H9 (cell line): Measurements from ENCODE around the gene MAOA. TPM values are rescaled to one million over a fixed set of nuclear protein-coding genes. Genes with fewer than 3 reads are reported as not detected.

Experiments used
- DNase-seq: peaks from one replicate; pipeline ENCODE4 v3.0.0-alpha.2; 2017
- H2AFZ ChIP-seq: one replicate; pipeline ENCODE4 v1.6.1; 2013; ENCODE audit warnings: mild to moderate bottlenecking, low read length, control low read depth, moderate library complexity
- H2AK5ac ChIP-seq: 2 replicates; pipeline ENCODE4 v1.6.1; 2013; ENCODE audit warnings: low read length, control low read depth, mixed read lengths; ENCODE audit not compliant: insufficient read length
- H2BK120ac ChIP-seq: one replicate; pipeline ENCODE4 v1.6.1; 2013; ENCODE audit warnings: low read depth, mild to moderate bottlenecking, low read length, control low read depth, inconsistent platforms; ENCODE audit not compliant: poor library complexity, severe bottlenecking
- H2BK12ac ChIP-seq: 2 replicates; pipeline ENCODE4 v1.6.1; 2013; ENCODE audit warnings: low read length, control low read depth, mixed read lengths, low read depth; ENCODE audit not compliant: insufficient read length
- H2BK15ac ChIP-seq: 2 replicates; pipeline ENCODE4 v1.6.1; 2013; ENCODE audit warnings: low read depth, low read length, control low read depth
- H2BK20ac ChIP-seq: one replicate; pipeline ENCODE4 v1.6.1; 2013; ENCODE audit warnings: low read depth, mild to moderate bottlenecking, low read length, control low read depth, inconsistent platforms; ENCODE audit not compliant: poor library complexity, severe bottlenecking
- H2BK5ac ChIP-seq: 2 replicates; pipeline ENCODE4 v1.6.1; 2013; ENCODE audit warnings: low read length, control low read depth, mixed read lengths; ENCODE audit not compliant: insufficient read length
- H3K14ac ChIP-seq: 2 replicates; pipeline ENCODE4 v1.6.1; 2013; ENCODE audit warnings: low read length, control low read depth; ENCODE audit not compliant: insufficient read depth
- H3K18ac ChIP-seq: 2 replicates; pipeline ENCODE4 v1.6.1; 2013; ENCODE audit warnings: low read depth, mild to moderate bottlenecking, mixed read lengths, low read length, control low read depth; ENCODE audit not compliant: insufficient read length
- H3K23ac ChIP-seq: 2 replicates; pipeline ENCODE4 v1.6.1; 2013; ENCODE audit warnings: low read length, control low read depth, mixed read lengths, low read depth; ENCODE audit not compliant: insufficient read length
- H3K23me2 ChIP-seq: 2 replicates; pipeline ENCODE4 v1.6.1; 2013; ENCODE audit warnings: low read depth, mild to moderate bottlenecking, mixed read lengths, low read length, control low read depth; ENCODE audit not compliant: insufficient read length, poor library complexity, severe bottlenecking
- H3K27ac ChIP-seq: 2 replicates; pipeline ENCODE4 v1.5.1; 2013; ENCODE audit warnings: low read length, control low read depth, mixed read lengths, low read depth; ENCODE audit not compliant: insufficient read length
- H3K27me3 ChIP-seq: 2 replicates; pipeline ENCODE4 v1.6.1; 2013; ENCODE audit warnings: low read length, control low read depth, inconsistent platforms; ENCODE audit not compliant: insufficient read depth
- H3K4ac ChIP-seq: 2 replicates; pipeline ENCODE4 v1.6.1; 2013; ENCODE audit warnings: low read depth, mild to moderate bottlenecking, control low read depth, inconsistent platforms, low read length, moderate library complexity
- H3K4me1 ChIP-seq: 2 replicates; pipeline ENCODE4 v1.6.1; 2013; ENCODE audit warnings: low read length, control low read depth, inconsistent platforms; ENCODE audit not compliant: insufficient read depth
- H3K4me2 ChIP-seq: 2 replicates; pipeline ENCODE4 v1.6.1; 2013; ENCODE audit warnings: low read length, control low read depth, mixed read lengths; ENCODE audit not compliant: insufficient read length, insufficient read depth
- H3K56ac ChIP-seq: 2 replicates; pipeline ENCODE4 v1.6.1; 2013; ENCODE audit warnings: low read depth, mild to moderate bottlenecking, mixed read lengths, low read length, control low read depth; ENCODE audit not compliant: insufficient read length
- H3K79me1 ChIP-seq: 2 replicates; pipeline ENCODE4 v1.6.1; 2013; ENCODE audit warnings: low read depth, mild to moderate bottlenecking, moderate library complexity, low read length, control low read depth, inconsistent platforms; ENCODE audit not compliant: insufficient read depth, poor library complexity, severe bottlenecking
- H3K79me2 ChIP-seq: 2 replicates; pipeline ENCODE4 v1.6.1; 2013; ENCODE audit warnings: low read length, control low read depth, inconsistent platforms; ENCODE audit not compliant: insufficient read depth
- H3K9ac ChIP-seq: 2 replicates; pipeline ENCODE4 v1.6.1; 2013; ENCODE audit warnings: low read length, control low read depth, mixed read lengths; ENCODE audit not compliant: insufficient read length; ENCODE audit errors: extremely low read depth
- H3K9me3 ChIP-seq: one replicate; pipeline ENCODE4 v1.6.1; 2013; ENCODE audit warnings: low read depth, low read length, inconsistent platforms; ENCODE audit not compliant: control insufficient read depth
- H3T11ph ChIP-seq: one replicate; pipeline ENCODE4 v1.6.1; 2013; ENCODE audit warnings: mild to moderate bottlenecking, low read length, control low read depth, inconsistent platforms
- H4K20me1 ChIP-seq: one replicate; pipeline ENCODE4 v1.6.1; 2013; ENCODE audit not compliant: control insufficient read depth, insufficient read length, insufficient read depth
- H4K5ac ChIP-seq: 2 replicates; pipeline ENCODE4 v1.6.1; 2013; ENCODE audit warnings: low read depth, mild to moderate bottlenecking, mixed read lengths, low read length, control low read depth; ENCODE audit not compliant: insufficient read length
- H4K8ac ChIP-seq: replicated peaks from 2 replicates; pipeline ENCODE4 v1.6.1; 2013; ENCODE audit warnings: low read length, control low read depth, mixed read lengths, low read depth; ENCODE audit not compliant: insufficient read length
- H4K91ac ChIP-seq: 2 replicates; pipeline ENCODE4 v1.6.1; 2013; ENCODE audit warnings: low read depth, mild to moderate bottlenecking, moderate library complexity, mixed read lengths, low read length, control low read depth; ENCODE audit not compliant: insufficient read length
- H3K27ac Mint-ChIP-seq, 3 experiments: 2 replicates in 2 of 3; 3 replicates in 1 of 3; pipeline ENCODE4 v1.8.0; 2020 to 2021; ENCODE audit warnings: mixed read lengths in 3 of 3, mild to moderate bottlenecking in 1 of 3, moderate library complexity in 1 of 3
- H3K27me3 Mint-ChIP-seq: 2 replicates; pipeline ENCODE4 v1.8.0; 2021; ENCODE audit warnings: low read depth, mild to moderate bottlenecking, moderate library complexity, mixed read lengths
- H3K36me3 Mint-ChIP-seq, 3 experiments: 2 replicates in 2 of 3; 3 replicates in 1 of 3; pipeline ENCODE4 v1.8.0; 2020 to 2021; ENCODE audit warnings: low read depth in 3 of 3, mixed read lengths in 3 of 3; ENCODE audit not compliant: insufficient read depth in 1 of 3
- H3K4me1 Mint-ChIP-seq, 2 experiments: 2 replicates each; pipeline ENCODE4 v1.8.0; 2020; ENCODE audit warnings: mixed read lengths in 2 of 2
- H3K4me3 Mint-ChIP-seq, 2 experiments: 2 replicates in 1 of 2; 3 replicates in 1 of 2; pipeline ENCODE4 v1.8.0; 2020 to 2021; ENCODE audit warnings: mild to moderate bottlenecking in 2 of 2, mixed read lengths in 2 of 2, moderate library complexity in 1 of 2
- H3K9me3 Mint-ChIP-seq, 2 experiments: 2 replicates in 1 of 2; 3 replicates in 1 of 2; pipeline ENCODE4 v1.8.0; 2020; ENCODE audit warnings: mild to moderate bottlenecking in 2 of 2, mixed read lengths in 2 of 2, moderate library complexity in 1 of 2
- CTCF ChIP-seq: fragments of 200-600 bp; sonication (generic); conservative IDR thresholded peaks from 3 replicates; pipeline ENCODE4 v1.8.0; 2021; ENCODE audit warnings: antibody characterized with exemption, mild to moderate bottlenecking
- WGBS: extraction: QIAGEN DNeasy Blood & Tissue Kit; methylation state at CpG from one replicate; pipeline ENCODE4 v1.1.7; 2013; ENCODE audit warnings: missing lambda C conversion rate, low lambda C conversion rate, mixed read lengths; ENCODE audit not compliant: insufficient read length; ENCODE audit errors: extremely low coverage; 5-methylcytosine and 5-hydroxymethylcytosine counted together
- total RNA-seq: library from RNA; stranded (reverse); gene quantifications from 2 replicates; pipeline ENCODE4 v1.2.1, GENCODE V29; 2021

Gene MAOA
- total RNA-seq, 1 experiment from 2014 or later: 0.28 TPM

GRCh38 chrX:43735957-43736356 lies 79.9 kb downstream of the MAOA start:
- Histone ChIP-seq H3K4me1 (no peaks in the 10 kb centered on the region), H4K5ac (no peak overlapping the region), H4K8ac (no peak overlapping the region), H3K14ac (no peak overlapping the region), H2BK20ac (no peak overlapping the region), H3K9me3 (no peaks in the 10 kb centered on the region), H2AK5ac (no peak overlapping the region), H2BK120ac (no peak overlapping the region), H4K91ac (no peak overlapping the region), H3T11ph (no peak overlapping the region), H3K27me3 (no peaks in the 10 kb centered on the region), H3K79me2 (no peaks in the 10 kb centered on the region), H2BK12ac (no peak overlapping the region), H2BK5ac (no peak overlapping the region), H2BK15ac (no peak overlapping the region), H3K27ac (no peak overlapping the region), H3K56ac (no peak overlapping the region), H3K79me1 (no peaks in the 10 kb centered on the region), H3K4ac (no peak overlapping the region), H3K23me2 (no peaks in the 10 kb centered on the region), H4K20me1 (no peaks in the 10 kb centered on the region), H3K9ac (no peak overlapping the region), H2AFZ (no peak overlapping the region), H3K23ac (no peak overlapping the region), H3K4me2 (no peak overlapping the region), H3K18ac (no peak overlapping the region)
- DNase-seq: no peak
- Mint-ChIP-seq H3K4me3 (no peak overlapping the region), H3K27me3 (no peaks in the 10 kb centered on the region), H3K36me3 (peaks cover 0 to 4% (median 0%) of the 10 kb centered on the region in 3 experiments; a peak in 2 of 7 replicates), H3K9me3 (peaks cover 37 to 58% of the 10 kb centered on the region in 2 experiments), H3K27ac (no peak overlapping the region), H3K4me1 (peaks cover 7 to 8% of the 10 kb centered on the region in 2 experiments)
- WGBS: no CpG with 5 or more reads among the region's 3 CpGs
- no peak for TF ChIP-seq CTCF
